Left renal cortex interstitium (tissue), 4 donors: Measurements from ENCODE around the gene STK39. TPM values are rescaled to one million over a fixed set of nuclear protein-coding genes. Genes with fewer than 3 reads are reported as not detected.

ENCODE experiments used
- DNase-seq, 4 donors: peaks; one replicate each; pipeline ENCODE4 v3.0.0-alpha.2; 2013; ENCODE audit warnings: low read depth in 4 of 4, low spot score in 2 of 4, missing footprints in 1 of 4
- polyA plus RNA-seq, 4 donors: library from polyadenylated mRNA; unstranded; fragments of 120-200 nt; gene quantifications; one replicate each; pipeline ENCODE4 v1.2.1, GENCODE V29; 2013; ENCODE audit not compliant: insufficient read length in 4 of 4

STK39 gene
- polyA plus RNA-seq, 4 donors = 30.3 to 34.6 (median 32.4) TPM

- DNase-seq = no peak
Measured at GRCh38 chr2:168165985-168166901, 81.2 kb downstream of the STK39 start.

- DNase-seq = no peak
Measured at GRCh38 chr2:168165397-168165796, 82.0 kb downstream of the STK39 start.

GRCh38 chr2:168160897-168161296, 86.5 kb downstream of the STK39 start:
- DNase-seq = no peak

- peak in 2 of 4 donors; percentile 50 to 53 for DNase-seq
Measured at GRCh38 chr2:168159754-168160585, 87.4 kb downstream of the STK39 start.

- DNase-seq = no peak
Measured at GRCh38 chr2:168158586-168158985, 88.8 kb downstream of the STK39 start.

- no peak for DNase-seq
Measured at GRCh38 chr2:168157926-168158325, 89.5 kb downstream of the STK39 start.

GRCh38 chr2:168157070-168157469, 90.3 kb downstream of the STK39 start:
- DNase-seq = no peak

- no peak for DNase-seq
Measured at GRCh38 chr2:168156661-168157060, 90.7 kb downstream of the STK39 start.

- DNase-seq = no peak
Measured at GRCh38 chr2:168155680-168156079, 91.7 kb downstream of the STK39 start.

- peak in 1 of 4 donors; percentile 52 for DNase-seq
Measured at GRCh38 chr2:168155046-168155445, 92.3 kb downstream of the STK39 start.

- DNase-seq = no peak
Measured at GRCh38 chr2:168152902-168153530, 94.4 kb downstream of the STK39 start.

- no peak for DNase-seq
Measured at GRCh38 chr2:168149986-168150385, 97.4 kb downstream of the STK39 start.

GRCh38 chr2:168149150-168149974, 98.0 kb downstream of the STK39 start:
- DNase-seq = no peak

GRCh38 chr2:168147830-168148794, 99.3 kb downstream of the STK39 start:
- DNase-seq = no peak

GRCh38 chr2:168146892-168147810, 100.2 kb downstream of the STK39 start:
- no peak for DNase-seq

- no peak for DNase-seq
Measured at GRCh38 chr2:168145426-168146310, 101.7 kb downstream of the STK39 start.

GRCh38 chr2:168145011-168145410, 102.4 kb downstream of the STK39 start:
- DNase-seq = no peak
